ENCODE measurements around the gene CRYZL1.

GRCh38 chr21:33558777-33559421, 82.6 kb downstream of the CRYZL1 start:
- TF ChIP-seq, protein P1, sequence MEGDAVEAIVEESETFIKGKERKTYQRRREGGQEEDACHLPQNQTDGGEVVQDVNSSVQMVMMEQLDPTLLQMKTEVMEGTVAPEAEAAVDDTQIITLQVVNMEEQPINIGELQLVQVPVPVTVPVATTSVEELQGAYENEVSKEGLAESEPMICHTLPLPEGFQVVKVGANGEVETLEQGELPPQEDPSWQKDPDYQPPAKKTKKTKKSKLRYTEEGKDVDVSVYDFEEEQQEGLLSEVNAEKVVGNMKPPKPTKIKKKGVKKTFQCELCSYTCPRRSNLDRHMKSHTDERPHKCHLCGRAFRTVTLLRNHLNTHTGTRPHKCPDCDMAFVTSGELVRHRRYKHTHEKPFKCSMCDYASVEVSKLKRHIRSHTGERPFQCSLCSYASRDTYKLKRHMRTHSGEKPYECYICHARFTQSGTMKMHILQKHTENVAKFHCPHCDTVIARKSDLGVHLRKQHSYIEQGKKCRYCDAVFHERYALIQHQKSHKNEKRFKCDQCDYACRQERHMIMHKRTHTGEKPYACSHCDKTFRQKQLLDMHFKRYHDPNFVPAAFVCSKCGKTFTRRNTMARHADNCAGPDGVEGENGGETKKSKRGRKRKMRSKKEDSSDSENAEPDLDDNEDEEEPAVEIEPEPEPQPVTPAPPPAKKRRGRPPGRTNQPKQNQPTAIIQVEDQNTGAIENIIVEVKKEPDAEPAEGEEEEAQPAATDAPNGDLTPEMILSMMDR (IDR thresholded peaks at IDR 0.05): no peak
- TF ChIP-seq POLR2A (IDR thresholded peaks at IDR 0.05): no peak

Data from lower leg skin (tissue), 3 donors.